Omental fat pad (tissue), 4 donors: Measurements from ENCODE around the gene PARP15. TPM values are rescaled to one million over a fixed set of nuclear protein-coding genes. Genes with fewer than 3 reads are reported as not detected.

Experiments used
- ATAC-seq: fragments of 150-250 bp; one replicate; pipeline ENCODE4 v1.9.1; 2016; ENCODE audit warnings: mild to moderate bottlenecking, moderate library complexity; ENCODE audit not compliant: low FRiP score
- DNase-seq: peaks from one replicate; pipeline ENCODE4 v3.0.0-alpha.2; 2019; ENCODE audit warnings: low spot score
- CTCF ChIP-seq, 3 donors: fragments of 450-650 bp; IDR thresholded peaks; one replicate each; pipeline ENCODE4 v1.5.1; 2016 to 2017; ENCODE audit warnings: antibody characterized with exemption in 3 of 3, mild to moderate bottlenecking in 3 of 3, moderate library complexity in 2 of 3
- total RNA-seq, 4 donors: library from RNA; depleted of rRNA; stranded (reverse); fragments of >200 nt; gene quantifications; one replicate each; pipeline ENCODE4 v1.1.0, GENCODE V29; 2016

The PARP15 gene
- total RNA-seq, 4 donors from 2014 or later, result 3.3 to 6.8 (median 4.2) TPM

DNA sequence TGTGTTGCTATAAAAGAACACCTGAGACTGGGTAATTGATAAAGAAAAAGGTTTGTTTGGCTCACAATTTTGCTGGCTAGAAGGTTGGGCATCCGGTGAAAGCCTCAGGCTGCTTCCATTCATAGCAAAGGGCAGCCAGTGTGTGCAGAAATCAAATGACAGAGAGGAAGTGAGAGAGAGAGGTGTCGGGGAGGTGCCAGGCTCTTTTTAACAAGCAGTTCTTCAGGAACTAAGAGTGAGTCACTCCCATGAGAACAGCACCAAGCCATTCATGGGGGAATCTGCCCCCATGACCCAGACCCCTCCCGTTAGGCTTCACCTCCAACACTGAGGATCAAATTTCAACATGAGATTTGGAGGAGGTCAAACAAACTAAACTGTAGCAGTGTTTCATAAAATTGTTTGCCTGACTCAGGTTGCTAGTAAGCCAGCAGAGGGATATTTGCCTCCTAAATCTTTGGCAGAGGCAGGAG lies 4.5 kb upstream of the PARP15 start:
- TF ChIP-seq CTCF (IDR thresholded peaks at IDR 0.05), result no peak
- ATAC-seq (peak; percentile 92), DNase-seq (no peak)

GRCh38 chr3:122576174-122576940 lies 1.1 kb upstream of the PARP15 start:
- TF ChIP-seq CTCF (IDR thresholded peaks at IDR 0.05), result no peak
- ATAC-seq, result no peak
- no peak for DNase-seq

- no peak for TF ChIP-seq CTCF (IDR thresholded peaks at IDR 0.05)
- ATAC-seq (peak; percentile 59), DNase-seq (no peak)
These were observed 755 bp downstream of the PARP15 start for GRCh38 chr3:122578069-122578740.

- no peak for DNase-seq
- no peak for ATAC-seq
- no peak for TF ChIP-seq CTCF (IDR thresholded peaks at IDR 0.05)
These were observed 3.0 kb downstream of the PARP15 start for GRCh38 chr3:122580470-122580869.

DNA sequence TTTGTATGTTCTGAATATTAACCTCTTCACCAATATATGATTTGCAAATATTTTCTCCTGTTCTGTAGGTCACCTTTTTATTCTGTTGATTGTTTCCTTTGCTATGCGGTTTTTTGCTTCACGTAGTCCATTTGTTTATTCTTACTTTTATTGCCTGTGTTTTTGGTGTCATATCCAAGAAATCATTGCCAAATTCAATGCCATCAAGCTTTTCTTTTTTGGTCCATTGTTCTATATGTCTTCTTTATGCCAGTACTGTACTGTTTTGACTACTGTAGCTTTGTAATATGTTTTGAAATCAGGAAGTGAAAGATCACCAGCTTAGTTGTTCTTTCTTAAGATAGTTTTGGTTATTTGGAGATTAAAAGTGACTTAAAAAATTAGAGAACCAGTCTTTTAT lies 4.2 kb downstream of the PARP15 start:
- no peak for ATAC-seq
- no peak for TF ChIP-seq CTCF (IDR thresholded peaks at IDR 0.05)
- DNase-seq, result no peak

DNA sequence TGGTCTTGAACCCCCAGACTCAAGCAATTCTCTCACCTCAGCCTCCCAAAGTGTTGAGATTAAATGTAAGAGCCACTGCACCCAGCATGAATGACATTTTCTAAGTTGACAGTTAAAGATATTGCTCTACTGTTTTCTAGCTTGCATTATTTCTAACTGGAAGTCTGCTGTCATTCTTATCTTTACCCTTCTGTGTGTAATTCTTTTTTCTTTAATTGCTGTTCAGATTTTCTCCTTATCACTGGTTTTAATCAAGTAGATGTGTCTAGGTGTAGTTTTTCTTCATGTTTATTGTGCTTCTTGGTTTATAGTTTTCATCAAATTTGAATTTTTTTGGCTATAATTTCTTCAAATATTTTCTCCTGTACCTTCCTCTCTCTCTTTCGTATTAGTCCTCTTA lies 4.9 kb downstream of the PARP15 start:
- DNase-seq (no peak), ATAC-seq (no peak)
- no peak for TF ChIP-seq CTCF (IDR thresholded peaks at IDR 0.05)

GRCh38 chr3:122586098-122586497 lies 8.6 kb downstream of the PARP15 start:
- TF ChIP-seq CTCF (IDR thresholded peaks at IDR 0.05), result no peak
- ATAC-seq (no peak), DNase-seq (no peak)
